HG02623 (cell line): Measurements from ENCODE around the gene TCERG1L.

Source experiments
- ATAC-seq: cut with Tn5 transposase; IDR thresholded peaks from one replicate; pipeline ENCODE4 v1.9.1; 2021; ENCODE audit warnings: moderate library complexity; ENCODE audit not compliant: unreplicated experiment

The TCERG1L gene

DNA sequence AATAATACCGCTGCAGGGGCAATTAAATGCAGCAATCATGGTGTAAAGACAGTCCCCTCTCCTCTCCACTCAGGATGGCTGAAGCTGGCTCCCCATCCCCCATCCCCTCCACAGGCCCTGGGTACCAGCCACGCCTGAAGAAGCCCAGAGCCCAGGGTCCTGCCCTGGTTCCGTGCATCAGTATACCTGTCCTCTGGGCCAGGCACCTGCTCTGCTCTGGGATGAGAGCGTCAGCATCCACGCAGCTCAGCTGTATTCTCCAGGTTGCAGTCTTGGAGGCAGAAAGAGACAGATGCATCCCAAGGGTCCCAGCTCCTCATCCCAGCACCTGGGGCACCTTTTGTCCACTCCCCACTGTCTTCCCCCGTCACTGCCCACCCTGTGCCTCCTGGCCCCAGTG is 233.8 kb downstream of the TCERG1L start:
- no peak for ATAC-seq

DNA sequence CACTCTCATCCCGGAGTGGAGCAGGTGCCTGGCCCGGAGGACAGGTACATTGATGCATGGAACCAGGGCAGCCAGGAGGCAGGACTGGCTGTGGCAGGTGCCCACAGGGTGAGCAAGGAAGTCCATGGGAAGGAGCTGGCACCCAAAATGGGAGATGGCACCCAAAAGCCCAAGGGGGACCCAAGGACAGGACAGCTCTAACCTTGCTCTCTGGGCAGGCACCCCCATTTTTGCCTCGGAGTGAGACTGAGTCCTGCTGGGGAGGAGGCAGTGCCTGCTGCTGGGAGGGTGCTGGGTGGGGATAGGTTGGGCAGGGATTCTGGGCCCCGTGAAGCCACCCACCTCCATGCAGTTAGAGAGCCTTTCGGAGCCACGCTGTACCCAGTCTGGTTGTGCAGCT is 234.5 kb downstream of the TCERG1L start:
- ATAC-seq = no peak

DNA sequence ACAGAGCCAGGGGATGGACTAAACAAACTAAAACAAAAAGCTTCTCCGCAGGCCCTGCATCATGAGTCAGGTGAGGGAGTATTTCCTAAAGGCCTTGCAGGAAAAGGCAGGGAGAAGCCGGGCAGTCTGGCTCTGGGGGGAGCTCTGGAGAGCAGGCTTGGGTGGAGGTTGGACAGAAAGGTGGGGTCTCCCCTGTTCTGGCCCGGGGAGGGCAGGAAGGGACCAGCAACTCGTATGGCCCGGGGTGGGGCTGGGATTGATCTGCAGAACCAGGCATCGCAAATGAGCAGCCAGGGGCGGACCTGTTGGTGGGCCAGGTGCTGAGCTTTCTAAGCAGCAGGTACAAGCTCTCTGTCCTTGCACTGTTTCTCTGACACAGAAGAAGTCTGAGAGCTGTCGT is 235.2 kb downstream of the TCERG1L start:
- no peak for ATAC-seq

DNA sequence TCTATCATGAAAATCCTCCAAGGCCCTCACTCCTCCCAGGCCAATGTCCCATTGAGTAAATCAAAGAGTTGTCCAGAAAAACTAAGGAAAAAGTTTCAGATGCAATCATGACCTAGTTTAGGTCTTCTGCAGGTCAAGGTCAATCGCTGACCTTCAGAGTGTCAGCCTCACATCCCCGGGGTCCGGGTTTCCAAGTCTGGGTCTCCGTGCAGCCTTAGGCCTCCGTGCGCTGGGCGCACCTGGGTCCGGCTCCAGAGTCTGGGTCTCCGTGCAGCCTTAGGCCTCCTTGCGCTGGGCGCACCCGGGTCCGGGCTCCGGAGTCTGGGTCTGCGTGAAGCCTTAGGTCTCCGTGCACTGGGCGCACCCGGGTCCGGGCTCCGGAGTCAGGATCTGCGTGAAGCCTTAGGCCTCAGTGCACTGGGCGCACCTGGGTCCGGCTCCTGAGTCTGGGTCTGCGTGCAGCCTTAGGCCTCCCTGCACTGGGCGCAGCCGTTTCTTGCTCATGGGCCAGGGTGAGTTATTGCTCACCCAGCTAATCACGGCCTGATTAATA is 236.2 kb downstream of the TCERG1L start:
- no peak for ATAC-seq

DNA sequence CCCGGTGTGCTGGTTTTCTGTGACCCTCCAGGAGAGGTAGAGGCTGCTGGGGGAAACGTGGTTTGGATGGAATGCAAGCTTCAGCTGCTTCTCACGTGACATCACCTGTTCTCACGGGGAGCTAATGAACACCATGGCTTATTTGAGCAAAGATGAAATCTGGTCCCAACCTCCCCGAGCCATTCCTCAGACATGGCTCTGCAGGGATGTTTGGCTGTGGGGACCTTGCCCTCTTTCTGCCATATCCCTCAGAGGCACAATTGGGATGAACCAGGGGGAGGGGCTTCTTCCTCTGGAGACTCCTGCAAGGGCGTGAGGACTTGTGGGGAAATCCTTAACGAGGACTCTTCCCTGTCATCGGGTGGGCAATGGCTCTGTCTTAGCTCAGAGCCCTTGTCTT is 236.8 kb downstream of the TCERG1L start:
- no peak for ATAC-seq

DNA sequence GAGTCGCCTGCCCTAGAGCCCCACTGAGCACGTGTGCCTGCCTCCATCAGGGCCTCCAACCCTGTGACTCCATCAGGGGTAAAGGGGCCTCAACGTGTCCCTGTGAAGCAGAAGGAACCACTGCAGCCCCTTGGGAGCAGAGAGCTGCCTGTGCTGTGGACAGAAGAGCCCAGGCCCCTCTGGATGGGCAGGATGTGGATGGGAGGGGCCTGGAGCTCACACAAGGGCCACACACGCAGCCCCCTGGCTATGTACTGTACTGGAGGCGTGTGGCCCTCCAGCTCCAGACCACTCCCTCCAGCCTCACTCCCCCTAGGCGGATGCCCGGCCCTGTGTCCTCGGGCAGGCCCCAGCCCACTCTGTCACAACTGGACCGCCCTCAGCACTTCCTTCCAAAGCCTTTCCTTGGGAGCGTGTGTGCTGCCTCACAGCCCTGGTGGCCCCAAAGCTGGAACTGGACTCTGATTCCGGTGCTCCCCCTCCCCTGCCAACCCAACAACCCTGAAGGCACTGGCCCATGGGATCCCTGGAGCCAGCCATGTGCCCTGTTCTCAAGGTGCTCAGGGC is 238.0 kb downstream of the TCERG1L start:
- no peak for ATAC-seq

- ATAC-seq = no peak
Measured at GRCh38 chr10:131072651-131073468, 238.7 kb downstream of the TCERG1L start.

DNA sequence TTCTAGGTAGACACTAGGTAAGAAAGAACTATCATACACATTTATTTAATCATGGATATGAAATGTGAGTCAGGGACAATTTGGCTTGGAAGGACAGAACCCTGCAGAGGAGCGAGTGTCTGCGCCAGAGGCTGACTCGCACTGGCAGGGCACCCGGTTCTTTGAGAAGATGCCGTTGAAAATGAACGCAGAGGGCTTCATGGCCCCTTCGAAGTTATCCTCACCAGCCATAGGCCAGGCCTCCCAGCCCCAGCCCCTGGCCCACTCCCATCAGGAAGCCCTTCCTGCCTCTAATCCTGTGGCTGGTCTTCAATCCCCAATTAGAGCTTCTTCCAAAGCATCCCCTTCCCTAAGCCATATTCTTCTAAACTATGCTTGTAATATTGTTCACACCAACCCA is 239.8 kb downstream of the TCERG1L start:
- no peak for ATAC-seq

- no peak for ATAC-seq
Measured at GRCh38 chr10:131070856-131071255, 240.7 kb downstream of the TCERG1L start.

GRCh38 chr10:131068760-131069159 is 242.8 kb downstream of the TCERG1L start:
- no peak for ATAC-seq

GRCh38 chr10:131068311-131068710 is 243.2 kb downstream of the TCERG1L start:
- ATAC-seq = no peak

DNA sequence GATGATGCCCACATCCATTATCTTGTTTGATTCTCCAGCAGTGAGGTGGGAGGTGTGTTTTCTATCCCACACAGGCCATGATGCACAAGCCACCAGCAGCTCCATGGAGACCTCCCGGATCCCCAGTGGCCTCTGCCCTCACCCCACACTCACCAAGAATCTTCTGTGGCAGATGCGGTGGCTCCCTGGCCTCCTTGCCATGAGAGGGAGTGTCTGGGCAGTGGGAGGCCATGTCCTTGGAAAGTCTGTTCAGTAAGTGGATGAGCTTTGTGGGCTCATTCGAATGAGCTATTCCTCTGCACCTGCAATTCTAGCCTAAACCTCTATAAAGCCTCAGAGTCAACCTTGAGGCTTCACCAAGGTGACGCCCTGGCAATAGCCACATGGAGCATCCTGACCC is 243.8 kb downstream of the TCERG1L start:
- ATAC-seq = no peak

DNA sequence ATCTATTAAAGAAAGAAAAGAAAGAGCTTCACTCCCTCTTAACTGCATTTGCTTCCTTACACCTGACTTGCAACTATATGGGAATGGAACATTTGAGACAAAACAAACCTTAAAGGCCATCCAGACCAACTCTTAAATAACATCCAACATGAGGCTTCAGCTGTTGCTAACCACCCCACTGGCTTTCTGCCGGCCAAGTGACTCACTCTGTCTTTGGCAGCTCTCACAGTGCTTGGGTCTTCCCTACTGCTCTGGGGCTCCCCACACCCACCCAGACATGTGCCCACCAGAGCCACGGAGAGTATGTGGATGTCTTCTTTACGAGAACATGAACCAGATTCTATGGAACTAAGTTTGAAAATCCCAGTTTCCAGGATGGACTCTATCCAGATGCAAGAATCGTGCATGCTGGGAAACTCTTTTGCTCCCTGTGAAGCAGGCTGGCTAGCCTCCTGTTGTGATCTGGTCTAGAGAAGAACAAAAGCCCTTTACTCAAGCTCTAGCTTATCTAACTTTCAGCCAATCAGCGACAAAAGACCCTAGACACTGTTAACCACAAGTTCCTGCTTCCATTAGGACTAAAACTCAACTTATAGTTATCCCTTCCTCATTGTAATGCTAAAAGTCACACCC is 245.7 kb downstream of the TCERG1L start:
- ATAC-seq = no peak

DNA sequence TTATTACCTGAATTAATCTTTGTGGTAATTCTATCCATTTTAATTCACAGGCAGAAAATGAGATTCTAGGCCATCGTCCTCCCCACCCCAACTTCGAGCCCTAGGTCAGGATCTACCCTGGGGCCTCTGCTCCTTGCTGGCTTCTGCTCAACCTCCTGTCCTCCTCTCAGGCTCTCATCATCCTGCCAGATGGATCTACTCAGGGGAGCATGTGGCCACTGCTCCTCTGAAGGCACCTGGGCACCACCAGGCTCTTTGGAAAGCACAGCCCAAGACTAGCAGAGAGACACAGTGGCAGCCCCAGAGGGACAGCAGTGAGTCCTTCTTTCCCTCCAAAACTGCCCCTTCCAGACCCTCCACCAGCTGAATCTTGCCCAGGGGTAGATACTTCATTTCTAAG is 248.2 kb downstream of the TCERG1L start:
- no peak for ATAC-seq

DNA sequence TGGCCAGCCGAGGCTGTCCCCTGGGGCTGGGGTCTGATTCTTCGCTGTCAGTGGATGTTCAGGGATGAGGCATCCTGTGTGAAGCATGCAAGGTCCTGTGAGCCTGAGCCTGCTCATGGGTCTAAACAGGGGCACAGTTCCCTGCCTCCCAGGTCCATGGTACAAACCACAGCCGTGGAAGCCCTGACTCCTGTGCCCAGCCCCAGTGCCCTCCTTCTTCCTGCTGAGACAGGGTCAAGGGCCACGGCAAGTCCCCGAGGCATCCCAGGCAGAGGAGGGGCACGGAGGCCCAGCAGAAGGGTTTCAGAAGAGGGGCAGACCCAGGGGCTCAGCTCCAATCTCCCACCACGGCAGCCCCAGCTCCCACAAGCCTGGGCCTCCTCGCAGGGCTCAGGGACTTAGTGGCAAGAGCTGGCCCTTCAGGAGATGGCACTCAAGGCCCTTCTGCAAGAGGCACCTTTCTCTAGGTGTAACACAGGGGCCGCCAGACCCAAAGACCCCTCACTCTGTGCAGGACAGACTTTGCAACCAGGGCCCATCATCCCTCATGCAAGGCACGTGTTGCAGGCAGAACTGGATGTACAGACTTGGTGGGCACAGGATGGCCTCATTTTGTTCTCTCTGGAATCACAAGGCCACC is 248.8 kb downstream of the TCERG1L start:
- no peak for ATAC-seq

GRCh38 chr10:131061216-131061615 is 250.3 kb downstream of the TCERG1L start:
- ATAC-seq = no peak

DNA sequence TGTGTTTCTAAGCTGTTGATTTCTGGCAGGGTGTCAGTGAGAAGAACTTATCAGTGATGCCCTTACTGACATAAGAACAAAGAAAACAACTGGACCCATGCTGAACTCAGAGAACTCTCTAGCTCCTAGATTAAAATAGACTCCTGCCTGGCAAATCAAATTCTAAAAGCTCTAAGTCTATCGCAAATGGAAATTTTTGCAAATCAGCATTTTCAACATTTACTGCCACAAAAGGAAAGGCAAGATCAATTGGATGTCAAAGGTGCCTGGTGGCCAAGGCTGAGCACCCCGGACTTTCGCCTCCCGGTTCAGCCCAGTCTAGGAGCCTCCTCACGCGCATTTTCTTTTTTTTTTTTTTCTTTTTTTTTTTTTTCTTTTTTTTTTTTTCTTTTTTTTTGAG is 251.6 kb downstream of the TCERG1L start:
- ATAC-seq = no peak

- ATAC-seq = no peak
Measured at GRCh38 chr10:131058799-131059198, 252.7 kb downstream of the TCERG1L start.

- ATAC-seq = no peak
Measured at GRCh38 chr10:131056781-131057180, 254.7 kb downstream of the TCERG1L start.

DNA sequence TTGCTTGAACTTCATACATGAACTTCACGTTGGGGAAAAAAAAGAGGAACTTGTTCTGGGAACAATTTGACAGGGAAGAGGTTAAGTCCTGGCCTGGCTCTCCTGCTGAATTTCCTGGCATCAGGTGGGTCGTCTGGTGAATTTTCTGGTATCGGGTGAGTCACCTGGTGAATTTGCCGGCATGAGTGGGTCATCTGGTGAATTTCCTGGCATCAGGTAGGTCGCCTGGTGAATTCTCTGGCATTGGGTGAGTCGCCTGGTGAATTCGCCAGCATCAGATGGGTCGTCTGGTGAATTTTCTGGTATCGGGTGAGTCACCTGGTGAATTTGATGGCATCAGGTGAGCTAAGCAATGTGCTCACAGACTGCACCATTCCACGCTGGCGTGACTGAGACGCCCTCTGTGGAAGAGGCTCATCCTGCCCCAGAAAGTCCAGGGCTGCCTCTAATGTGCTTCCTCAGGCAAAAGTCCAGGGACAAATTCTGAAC is 255.4 kb downstream of the TCERG1L start:
- no peak for ATAC-seq

GRCh38 chr10:131055437-131055836 is 256.1 kb downstream of the TCERG1L start:
- no peak for ATAC-seq
